ENCODE data around the gene SRCAP. TPM values are rescaled to one million over a fixed set of nuclear protein-coding genes. Genes with fewer than 3 reads are reported as not detected.
"Not testable (repeated sequence)": the region's sequence is repeated elsewhere in the genome, so short reads cannot be mapped to it uniquely, and the experiment has no call there.

SRCAP gene
- total and polyA plus RNA-seq, 8 donors, result 1.2 to 70.1 (median 24.6) TPM

DNA sequence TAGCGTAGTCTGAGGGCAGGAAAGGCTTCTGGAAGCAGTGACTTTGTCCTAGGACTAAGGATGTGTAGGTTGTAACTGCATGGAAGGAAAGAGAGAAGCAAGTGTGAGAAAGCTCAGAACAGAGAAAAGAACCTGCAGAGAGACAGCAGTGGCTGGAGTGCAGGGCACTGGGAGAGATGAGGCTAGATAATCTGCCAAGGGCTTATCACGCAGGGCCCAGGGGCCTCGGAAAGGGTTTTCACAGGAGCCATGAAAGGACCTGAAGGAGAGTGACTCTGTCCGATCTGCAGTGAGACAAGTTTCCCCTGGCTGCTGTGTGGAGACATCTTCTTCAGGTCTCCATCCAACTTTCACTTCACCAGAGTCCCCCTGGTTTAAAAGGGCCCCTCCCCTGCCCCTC, 7.1 kb upstream of the SRCAP start:
- H3K4me1 ChIP-seq, result peaks cover 0 to 13% (median 3%) of the 10 kb centered on the region in 4 donors
- no peak overlapping the region for H3K27ac ChIP-seq
- TF ChIP-seq POLR2AphosphoS5 (IDR thresholded peaks at IDR 0.05) (no peak), EP300 (IDR thresholded peaks at IDR 0.05) (no peak), POLR2A (IDR thresholded peaks at IDR 0.05) (no peak)
- TF ChIP-seq, protein P1, sequence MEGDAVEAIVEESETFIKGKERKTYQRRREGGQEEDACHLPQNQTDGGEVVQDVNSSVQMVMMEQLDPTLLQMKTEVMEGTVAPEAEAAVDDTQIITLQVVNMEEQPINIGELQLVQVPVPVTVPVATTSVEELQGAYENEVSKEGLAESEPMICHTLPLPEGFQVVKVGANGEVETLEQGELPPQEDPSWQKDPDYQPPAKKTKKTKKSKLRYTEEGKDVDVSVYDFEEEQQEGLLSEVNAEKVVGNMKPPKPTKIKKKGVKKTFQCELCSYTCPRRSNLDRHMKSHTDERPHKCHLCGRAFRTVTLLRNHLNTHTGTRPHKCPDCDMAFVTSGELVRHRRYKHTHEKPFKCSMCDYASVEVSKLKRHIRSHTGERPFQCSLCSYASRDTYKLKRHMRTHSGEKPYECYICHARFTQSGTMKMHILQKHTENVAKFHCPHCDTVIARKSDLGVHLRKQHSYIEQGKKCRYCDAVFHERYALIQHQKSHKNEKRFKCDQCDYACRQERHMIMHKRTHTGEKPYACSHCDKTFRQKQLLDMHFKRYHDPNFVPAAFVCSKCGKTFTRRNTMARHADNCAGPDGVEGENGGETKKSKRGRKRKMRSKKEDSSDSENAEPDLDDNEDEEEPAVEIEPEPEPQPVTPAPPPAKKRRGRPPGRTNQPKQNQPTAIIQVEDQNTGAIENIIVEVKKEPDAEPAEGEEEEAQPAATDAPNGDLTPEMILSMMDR (IDR thresholded peaks at IDR 0.05), result no peak
- H3K36me3 ChIP-seq, result no peaks in the 10 kb centered on the region
- no peak overlapping the region for H3K4me3 ChIP-seq
- H3K27me3 ChIP-seq, result peaks cover 0 to 3% (median 0%) of the 10 kb centered on the region in 3 donors
- intact Hi-C loops (cut with DNase I; ENCODE audit: low total_unique reads), result no loop called here
- DNase-seq, result no peak
- 53 to 68% (median 58%) methylated on average over 4 of the region's 4 CpGs for WGBS, 5 donors
- H3K9me3 ChIP-seq, result no peaks in the 10 kb centered on the region

DNA sequence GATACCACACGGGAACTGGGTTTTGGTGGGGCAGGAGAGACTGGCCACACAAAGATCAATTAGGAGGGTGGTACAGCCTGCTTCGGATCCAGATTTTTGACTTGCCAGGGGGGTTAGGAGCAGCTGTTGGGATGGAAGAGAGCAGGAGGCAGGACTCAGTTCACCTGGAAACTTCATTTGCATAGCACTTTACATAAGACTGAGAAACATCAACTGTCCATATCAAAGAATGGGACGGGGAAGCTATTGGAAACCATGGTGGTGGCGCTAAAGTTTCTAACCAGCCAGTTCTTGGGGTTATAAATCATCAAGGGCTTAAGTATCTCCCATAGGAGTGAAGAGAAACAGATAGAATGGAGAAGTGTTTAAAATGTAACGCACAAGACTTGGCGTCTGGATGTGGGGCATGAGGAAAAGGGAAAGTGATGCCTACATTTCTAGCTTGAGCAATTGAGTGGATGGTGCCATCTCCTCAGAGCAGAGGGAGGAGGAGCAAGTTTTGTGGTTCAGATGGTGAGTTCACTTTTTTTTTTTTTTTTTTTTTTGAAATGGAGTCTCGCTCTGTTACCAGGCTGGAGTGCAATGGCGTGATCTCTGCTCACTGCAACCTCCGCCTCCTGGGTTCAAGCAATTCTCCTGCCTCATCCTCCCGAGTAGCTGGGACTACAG, 6.4 kb upstream of the SRCAP start:
- Histone ChIP-seq H3K4me3 (no peak overlapping the region), H3K27ac (no peak overlapping the region), H3K4me1 (peaks cover 0 to 17% (median 9%) of the 10 kb centered on the region in 4 donors), H3K9me3 (no peaks in the 10 kb centered on the region), H3K27me3 (peaks cover 0 to 3% (median 0%) of the 10 kb centered on the region in 3 donors), H3K36me3 (no peaks in the 10 kb centered on the region)
- DNase-seq, result no peak
- intact Hi-C loops (cut with DNase I; ENCODE audit: low total_unique reads), result no loop called here
- 67 to 75% (median 74%) methylated on average over 8 to 10 of the region's 10 CpGs for WGBS, 5 donors
- no peak for TF ChIP-seq POLR2AphosphoS5 (IDR thresholded peaks at IDR 0.05)
- TF ChIP-seq EP300 (IDR thresholded peaks at IDR 0.05), result no peak
- TF ChIP-seq POLR2A (IDR thresholded peaks at IDR 0.05), result no peak
- TF ChIP-seq, protein P1 (IDR thresholded peaks at IDR 0.05), result no peak

DNA sequence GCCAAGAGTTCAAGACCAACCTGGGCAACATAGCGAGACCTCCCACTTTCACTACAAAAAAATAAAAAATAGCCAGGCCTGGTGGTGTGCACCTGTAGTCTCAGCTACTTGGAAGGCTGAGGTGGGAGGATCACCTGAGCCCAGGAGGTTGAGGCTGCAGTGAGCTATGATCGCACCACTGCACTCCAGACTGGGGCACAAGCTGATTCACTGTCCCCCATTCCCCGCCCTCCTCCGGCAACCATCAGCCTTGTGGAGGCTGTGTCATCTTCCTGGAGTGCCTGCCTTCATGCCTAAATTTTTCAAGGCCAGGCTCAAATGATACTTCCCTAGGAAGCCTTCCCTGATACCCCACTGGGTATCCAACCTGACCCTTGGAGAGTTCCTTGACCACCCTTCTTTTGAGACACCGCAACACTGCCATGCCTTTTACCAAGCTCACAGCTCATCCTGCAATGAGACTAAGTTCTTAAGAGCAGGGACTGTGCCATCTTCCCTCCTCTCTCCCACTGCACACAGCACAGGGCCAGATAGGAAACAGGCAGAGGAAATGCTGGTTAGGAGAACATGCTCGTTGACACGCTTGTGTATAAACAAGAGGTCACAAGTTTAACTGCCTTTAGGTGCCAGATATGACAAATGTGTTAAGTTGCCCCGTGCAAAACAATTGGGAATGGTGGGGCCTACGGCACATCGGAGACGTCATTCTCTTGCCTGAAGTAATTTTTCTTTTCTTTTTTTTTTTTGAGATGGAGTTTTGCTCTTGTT, 3.9 kb upstream of the SRCAP start:
- H3K27me3 ChIP-seq, result no peaks in the 10 kb centered on the region
- peaks cover 0 to 1% (median 0%) of the 10 kb centered on the region in 4 donors for H3K36me3 ChIP-seq
- intact Hi-C loops (cut with DNase I; ENCODE audit: low total_unique reads), result no loop called here
- H3K4me3 ChIP-seq, result no peak overlapping the region
- peak in 1 of 2 donors; percentile 9 for DNase-seq
- no peak overlapping the region for H3K27ac ChIP-seq
- WGBS, 5 donors, result 71 to 79% (median 75%) methylated on average over 11 of the region's 11 CpGs
- H3K4me1 ChIP-seq, result peaks cover 7 to 31% (median 20%) of the 10 kb centered on the region in 4 donors
- H3K9me3 ChIP-seq, result no peaks in the 10 kb centered on the region
- TF ChIP-seq, protein P1 (IDR thresholded peaks at IDR 0.05), result no peak
- no peak for TF ChIP-seq EP300 (IDR thresholded peaks at IDR 0.05)
- TF ChIP-seq POLR2A (IDR thresholded peaks at IDR 0.05), result no peak
- TF ChIP-seq POLR2AphosphoS5 (IDR thresholded peaks at IDR 0.05), result no peak

DNA sequence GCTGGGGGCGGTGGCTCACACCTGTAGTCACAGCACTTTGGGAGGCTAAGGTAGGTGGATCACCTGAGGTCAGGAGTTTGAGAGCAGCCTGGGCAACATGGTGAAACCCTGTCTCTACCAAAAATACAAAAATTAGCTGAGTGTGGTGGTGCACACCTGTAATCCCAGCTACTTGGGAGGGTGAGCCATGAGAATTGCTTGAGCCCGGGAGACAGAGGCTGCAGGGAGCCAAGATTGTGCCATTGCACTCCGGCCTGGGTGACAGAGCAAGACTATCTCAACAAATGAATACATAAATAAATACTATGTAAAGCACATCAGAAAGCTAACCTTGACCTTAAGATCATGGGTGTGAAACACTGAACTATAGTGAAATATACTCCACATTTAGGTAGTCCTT, 2.3 kb upstream of the SRCAP start:
- H3K27ac ChIP-seq; intact Hi-C loops (cut with DNase I; ENCODE audit: low total_unique reads); DNase-seq; H3K9me3 ChIP-seq; H3K27me3 ChIP-seq; H3K4me3 ChIP-seq: not testable (repeated sequence)
- Histone ChIP-seq H3K4me1 (peaks cover 16 to 47% (median 32%) of the 10 kb centered on the region in 4 donors), H3K36me3 (peaks cover 11 to 17% (median 13%) of the 10 kb centered on the region in 4 donors)
- 94 to 99% (median 98%) methylated on average over 3 of the region's 3 CpGs for WGBS, 5 donors

Data from stomach (tissue), 9 donors.